Stimulated activated naive CD4-positive, alpha-beta T cell treated with Interleukin-2 at 50 U/mL for 16 hours (primary cell): Measurements from ENCODE around the gene NPC1L1.

Experiments
- DNase-seq: peaks from one replicate; lab custom pipeline; 2025; lab: John Stamatoyannopoulos, UW

NPC1L1 gene, protein sequence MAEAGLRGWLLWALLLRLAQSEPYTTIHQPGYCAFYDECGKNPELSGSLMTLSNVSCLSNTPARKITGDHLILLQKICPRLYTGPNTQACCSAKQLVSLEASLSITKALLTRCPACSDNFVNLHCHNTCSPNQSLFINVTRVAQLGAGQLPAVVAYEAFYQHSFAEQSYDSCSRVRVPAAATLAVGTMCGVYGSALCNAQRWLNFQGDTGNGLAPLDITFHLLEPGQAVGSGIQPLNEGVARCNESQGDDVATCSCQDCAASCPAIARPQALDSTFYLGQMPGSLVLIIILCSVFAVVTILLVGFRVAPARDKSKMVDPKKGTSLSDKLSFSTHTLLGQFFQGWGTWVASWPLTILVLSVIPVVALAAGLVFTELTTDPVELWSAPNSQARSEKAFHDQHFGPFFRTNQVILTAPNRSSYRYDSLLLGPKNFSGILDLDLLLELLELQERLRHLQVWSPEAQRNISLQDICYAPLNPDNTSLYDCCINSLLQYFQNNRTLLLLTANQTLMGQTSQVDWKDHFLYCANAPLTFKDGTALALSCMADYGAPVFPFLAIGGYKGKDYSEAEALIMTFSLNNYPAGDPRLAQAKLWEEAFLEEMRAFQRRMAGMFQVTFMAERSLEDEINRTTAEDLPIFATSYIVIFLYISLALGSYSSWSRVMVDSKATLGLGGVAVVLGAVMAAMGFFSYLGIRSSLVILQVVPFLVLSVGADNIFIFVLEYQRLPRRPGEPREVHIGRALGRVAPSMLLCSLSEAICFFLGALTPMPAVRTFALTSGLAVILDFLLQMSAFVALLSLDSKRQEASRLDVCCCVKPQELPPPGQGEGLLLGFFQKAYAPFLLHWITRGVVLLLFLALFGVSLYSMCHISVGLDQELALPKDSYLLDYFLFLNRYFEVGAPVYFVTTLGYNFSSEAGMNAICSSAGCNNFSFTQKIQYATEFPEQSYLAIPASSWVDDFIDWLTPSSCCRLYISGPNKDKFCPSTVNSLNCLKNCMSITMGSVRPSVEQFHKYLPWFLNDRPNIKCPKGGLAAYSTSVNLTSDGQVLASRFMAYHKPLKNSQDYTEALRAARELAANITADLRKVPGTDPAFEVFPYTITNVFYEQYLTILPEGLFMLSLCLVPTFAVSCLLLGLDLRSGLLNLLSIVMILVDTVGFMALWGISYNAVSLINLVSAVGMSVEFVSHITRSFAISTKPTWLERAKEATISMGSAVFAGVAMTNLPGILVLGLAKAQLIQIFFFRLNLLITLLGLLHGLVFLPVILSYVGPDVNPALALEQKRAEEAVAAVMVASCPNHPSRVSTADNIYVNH (N-terminal part only)

DNA sequence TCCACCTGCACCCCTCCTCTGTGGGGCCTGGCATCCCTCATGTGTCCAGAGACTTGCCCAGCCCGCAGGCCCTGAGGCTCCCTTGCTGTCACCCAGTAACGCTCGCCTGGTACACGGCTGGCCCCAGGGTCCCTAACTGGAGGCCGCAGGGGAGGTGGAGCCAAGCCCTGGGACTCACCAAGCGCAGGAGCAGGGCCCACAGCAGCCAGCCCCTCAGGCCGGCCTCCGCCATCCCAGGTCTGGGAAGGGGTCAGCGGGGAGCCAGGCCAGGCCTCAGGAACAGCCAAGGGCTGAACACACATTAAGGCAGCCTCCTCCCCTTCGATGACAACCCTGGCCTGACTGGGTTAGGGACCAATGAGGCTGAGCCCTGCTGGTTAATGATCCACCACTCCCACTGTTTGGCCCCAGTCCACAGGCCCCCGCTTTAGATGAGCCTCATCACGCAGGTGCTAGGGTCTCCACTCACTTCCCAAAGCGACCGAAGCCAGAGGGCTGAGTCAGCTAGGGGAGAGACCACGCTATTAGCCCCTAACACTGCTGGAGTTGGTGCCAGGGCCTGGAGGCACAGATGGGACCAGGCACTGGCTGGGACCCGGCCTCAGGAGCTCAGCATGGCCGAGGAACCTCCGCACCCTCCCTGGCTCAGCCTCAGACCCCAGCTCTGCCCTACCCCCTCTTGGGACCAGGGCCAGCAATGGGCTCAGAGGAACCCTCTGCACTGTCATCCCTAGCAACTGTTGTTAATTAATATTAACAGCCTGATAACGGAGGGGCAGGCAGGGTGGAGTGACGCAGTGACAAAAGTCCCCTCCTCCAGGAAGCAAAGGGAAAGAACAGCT is at the start of gene NPC1L1:
TSS of gene NPC1L1 (minus strand) at position 303 of the 842 bp plus-strand sequence. CDS start at position 232, 71 bp downstream.
- DNase-seq: no peak

DNA sequence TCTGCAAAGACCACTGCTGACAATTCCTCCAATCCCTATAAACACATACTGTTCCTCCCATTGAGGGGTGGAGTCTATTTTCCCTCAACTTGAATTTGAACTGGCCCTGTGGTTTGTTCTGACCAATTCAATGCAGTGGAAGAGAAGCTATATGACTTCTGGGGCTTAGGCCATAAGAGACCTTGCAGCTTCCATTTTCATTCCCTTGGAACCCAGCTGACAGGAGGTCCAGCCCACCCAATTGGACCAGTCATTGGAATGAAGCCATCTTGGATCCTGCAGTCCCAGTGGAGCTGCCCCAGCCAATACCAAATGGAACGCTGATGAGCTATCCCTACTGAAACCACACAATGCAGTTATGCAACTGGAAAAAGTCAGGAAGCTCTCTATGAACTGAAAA is 49.8 kb upstream of the NPC1L1 start:
- DNase-seq: no peak

DNA sequence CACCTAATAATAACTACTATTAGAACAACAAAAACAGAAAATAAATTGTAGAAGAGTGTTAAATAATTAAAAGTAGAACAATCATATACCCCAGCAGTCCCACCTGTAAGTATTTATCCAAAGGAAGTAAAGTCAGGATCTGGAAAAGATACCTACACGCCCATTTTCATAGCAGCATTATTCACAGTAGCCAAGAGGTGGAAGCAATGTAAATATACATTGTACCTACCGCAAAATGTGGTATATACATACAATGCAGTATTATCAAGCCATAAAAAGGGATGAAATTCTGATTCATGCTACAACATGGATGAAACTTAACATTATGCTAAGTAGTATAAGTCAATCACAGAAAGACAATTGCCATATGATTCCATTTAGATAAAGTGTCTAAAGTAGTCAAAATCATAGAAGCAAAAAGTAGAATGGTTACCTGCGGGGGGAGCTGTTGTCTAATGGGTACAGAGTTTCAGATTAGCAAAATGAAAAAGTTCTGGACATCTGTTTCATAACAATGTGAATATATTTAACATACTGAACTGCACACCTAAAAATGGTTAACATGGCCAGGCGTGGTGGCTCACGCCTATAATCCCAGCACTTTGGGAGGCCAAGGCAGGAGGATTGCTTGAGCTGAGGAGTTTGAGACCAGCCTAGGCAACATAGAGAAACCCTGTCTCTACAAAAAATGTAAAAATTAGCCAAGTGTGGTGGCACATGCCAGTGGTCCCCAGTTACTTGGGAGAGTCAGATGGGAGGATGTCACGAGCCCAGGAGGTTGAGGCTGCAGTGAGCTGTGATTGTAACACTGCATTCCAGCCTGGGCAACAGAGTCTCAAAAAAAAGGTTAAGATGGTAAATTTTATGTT is 46.9 kb upstream of the NPC1L1 start:
- DNase-seq: peak; percentile 39

DNA sequence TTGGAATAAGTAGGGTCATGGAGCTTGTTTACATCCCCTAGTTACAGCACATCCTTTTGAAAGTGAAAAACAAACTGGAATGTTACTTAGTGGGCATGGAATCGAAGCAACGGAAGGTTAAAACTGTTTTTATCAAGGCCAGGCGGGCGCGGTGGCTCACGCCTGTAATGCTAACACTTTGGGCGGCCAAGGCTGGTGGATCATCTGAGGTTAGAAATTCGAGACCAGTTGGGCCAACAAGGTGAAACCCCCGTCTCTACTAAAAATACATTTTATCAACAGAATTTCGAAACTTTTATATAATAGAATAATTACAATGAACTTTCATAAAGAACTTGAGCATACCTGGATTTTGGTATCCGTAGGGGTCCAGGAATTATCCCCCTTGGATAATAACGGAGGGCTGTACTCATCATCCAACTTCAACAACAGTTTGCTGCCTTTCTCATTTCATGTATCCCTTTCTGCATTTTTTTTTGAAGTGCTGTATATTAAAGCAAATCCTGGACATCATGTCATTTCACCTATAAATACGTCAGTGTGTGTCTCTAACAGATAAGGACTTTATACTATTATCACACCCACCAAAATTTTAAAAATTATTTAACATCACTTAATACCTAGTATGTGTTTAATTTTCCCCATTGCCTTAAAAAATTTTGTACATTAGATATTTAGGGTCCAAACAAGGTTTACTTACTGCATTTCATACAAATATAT is 42.2 kb upstream of the NPC1L1 start:
- no peak for DNase-seq

DNA sequence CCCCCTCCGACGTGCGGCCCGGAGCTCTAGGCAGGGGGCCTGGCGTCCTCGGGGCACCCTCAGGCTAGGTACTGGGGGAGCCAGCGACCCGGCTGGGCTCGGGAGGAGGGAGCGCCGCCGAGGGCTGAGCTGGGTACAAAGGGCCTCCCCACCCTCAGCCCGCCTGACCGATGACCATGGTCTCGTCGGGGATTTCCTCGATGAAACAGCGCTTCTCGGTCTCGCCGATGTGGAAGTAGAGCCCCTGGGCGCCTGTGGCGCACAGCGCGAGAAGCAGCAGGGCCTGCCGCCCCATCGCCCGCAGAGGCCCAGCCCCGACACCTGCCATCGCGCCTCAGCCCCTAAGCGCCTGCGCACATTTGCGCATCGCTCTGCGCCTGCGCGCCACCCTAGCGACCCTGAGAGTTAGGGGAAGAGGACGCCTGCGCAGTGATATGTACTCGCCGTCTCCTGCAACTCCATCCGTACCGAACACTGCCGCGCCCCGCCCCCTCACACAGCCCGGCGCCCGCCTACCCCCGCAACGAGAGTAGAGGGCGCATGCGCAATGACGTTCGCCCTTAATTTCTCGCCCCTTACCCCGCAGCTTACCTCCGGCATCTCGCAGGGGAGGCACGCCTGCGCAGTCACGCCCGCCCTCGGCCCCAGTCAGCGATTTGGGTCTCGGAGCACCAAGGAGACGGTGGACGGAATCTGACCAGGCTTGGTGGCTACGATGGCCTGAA is 40.9 kb upstream of the NPC1L1 start, which contains the start of gene TMED4:
TSS of gene TMED4 (minus strand) at position 353 of the 725 bp plus-strand sequence. CDS start at position 328, 25 bp downstream.
- peak; percentile 100 for DNase-seq

DNA sequence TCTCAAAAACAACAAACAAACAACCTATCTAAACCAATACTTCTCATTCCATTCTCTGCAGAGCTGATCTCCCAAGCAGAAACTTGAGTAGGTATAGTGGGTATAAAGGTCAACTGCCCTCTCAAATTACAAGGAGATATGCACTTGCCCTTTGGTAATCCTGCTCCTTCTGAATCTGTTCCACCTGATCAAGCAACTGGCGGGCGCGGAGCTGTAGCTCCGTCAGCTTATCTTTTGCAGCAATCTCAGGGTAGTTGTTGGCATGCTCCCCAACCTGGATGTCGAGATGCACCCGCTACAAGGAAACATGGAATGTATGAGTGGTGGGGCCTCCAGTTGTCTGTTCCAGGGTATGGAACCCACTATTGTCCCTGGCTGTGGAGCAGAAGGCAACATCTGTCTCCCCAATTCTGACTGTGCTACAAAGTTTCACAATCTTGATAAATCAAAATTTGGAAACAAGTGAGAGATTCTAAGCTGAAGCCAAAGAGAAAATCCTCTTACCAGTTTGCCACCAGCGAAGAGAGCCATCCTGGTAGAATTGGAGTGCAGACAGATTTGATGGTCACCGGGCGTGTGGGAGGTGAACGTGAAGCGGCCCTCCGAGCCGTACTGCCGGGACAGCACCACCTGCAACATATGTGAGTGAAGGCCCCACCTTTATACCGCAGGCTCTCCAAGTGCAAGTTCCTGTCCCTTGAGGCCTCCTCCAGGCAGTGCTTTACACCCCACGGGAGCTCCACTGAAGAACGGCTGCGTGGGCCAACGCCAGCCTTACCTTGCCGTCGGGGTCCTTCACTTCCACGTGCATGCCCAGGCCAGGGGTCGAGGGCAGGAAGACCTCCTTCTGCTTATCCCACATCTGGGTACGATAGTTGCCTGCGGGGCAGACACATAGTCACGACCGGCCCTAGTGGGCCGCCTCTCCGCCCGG is 40.1 kb upstream of the NPC1L1 start:
- DNase-seq: peak; percentile 30

DNA sequence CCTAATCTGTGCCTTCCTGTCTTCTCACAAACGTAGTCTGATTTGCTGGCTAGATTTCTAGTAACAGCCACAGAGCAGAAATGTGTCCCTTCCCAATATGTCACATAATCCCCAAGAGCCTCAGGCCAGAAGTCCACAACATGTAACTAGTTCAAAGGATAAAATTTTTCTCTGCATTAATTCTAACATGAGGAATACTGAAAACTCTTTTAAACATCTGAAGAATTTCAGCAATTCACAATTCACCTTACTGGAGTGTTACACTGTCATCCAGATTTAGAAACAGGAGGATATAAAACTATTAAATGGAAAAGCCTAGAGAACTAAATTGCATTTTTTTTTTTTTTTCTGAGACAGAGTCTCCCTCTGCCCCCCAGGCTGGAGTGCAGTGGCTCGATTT is 35.1 kb upstream of the NPC1L1 start:
- DNase-seq: no peak

DNA sequence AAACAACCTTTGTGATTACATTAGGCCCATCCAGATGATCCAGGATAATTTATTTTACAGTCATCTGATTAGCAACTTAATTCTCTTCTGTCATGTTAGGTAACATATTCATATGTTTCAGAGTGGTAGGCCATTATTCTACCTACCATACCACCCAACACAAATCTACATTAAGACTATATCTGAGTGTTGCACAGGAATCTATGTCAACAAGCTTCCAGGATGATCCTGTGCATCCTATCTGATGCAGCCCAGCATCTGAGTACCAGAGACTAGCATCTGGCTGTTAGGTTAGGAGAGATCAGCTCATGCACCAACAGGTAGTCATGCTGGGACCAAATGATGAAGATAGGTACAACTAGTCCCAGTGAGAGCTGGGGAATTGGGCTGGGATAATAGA is 33.9 kb upstream of the NPC1L1 start:
- no peak for DNase-seq

DNA sequence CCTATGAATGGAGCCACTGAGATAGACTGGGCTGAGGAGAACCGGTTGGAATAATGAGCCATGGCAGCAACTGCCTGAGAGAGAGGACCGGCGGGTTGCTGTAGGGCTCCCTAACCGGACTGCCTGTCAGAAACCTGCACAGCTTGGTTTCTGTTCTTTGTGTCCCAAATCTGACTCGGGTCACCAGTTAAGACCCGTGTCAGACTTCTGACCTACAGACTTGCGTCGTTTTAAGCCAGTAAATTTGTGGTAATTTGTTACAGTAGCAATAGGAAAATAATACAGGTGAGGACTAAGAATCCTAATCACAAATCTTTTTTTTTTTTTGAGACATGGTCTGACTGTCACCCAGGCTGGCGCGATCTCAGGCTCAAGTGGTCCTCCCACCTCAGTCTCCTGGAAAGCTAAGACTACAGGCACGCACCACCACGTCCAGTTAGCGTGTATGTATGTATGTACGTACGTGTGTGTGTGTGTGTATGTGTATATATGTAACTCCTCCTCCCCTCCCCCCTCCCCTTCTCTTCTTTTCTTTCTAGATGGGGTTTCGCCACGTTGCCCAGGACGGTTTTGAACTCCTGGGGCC is 33.2 kb upstream of the NPC1L1 start:
- DNase-seq: no peak

DNA sequence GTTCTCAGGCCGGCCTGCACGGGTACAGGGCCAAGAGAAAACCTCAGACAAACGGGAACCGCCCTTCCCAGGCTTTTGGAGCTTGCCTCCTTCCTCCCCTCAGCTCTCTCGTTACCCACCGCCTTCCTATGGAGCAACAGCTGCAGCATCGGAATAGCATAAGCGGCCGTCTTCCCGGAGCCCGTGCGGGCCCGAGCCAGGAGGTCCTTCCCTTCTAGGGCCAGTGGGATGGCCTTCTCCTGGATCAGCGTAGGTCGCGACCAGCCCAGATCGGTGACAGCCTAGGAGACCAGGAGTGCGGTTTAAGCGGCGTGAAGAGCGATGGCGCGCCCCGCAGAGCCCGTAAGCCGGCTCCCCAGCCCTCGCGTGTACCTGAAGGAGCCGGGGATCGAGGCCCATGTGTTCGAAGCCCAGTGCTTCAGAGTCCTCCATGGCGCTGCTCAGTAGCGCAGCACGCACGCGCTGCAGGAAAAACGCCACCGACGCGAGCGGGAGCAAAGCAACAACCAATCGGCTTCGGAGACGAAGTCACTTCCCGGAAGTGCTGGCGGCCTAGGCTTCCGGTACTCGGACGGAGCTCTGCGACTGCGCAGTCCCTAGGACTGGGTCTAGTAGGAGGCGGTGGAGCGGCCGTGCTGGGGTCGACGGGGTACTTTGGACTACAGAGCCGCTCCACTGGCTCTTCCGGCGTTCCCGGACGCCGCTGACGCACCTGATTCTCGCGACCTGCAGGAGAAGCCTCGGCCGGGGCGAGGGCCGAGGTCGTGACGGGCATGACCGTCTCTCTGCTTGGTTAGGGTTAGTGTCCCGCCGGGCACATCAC is 32.5 kb upstream of the NPC1L1 start, which contains the start of gene DDX56:
TSS of gene DDX56 (minus strand) at position 445 of the 823 bp plus-strand sequence. CDS start at position 432, 13 bp downstream.
- peak; percentile 89 for DNase-seq

DNA sequence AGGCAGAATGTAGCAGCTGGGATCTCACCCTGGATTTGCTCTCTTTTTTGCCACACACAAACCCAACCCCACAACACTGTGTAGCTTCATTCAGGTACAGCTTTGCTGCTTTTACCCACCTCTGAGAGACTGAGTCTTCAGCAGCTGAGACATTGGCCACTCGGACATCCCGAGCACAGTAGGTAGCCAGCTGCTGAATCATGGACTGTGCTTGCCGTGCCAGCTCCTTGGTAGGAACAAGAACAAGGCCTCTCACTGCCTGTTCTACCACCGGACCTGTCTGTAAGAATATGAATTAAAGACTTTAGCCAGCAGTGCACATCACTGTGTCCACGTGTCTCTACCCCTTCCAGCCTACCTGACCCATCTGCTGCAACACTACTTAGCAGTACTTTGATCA is 31.6 kb upstream of the NPC1L1 start:
- no peak for DNase-seq

DNA sequence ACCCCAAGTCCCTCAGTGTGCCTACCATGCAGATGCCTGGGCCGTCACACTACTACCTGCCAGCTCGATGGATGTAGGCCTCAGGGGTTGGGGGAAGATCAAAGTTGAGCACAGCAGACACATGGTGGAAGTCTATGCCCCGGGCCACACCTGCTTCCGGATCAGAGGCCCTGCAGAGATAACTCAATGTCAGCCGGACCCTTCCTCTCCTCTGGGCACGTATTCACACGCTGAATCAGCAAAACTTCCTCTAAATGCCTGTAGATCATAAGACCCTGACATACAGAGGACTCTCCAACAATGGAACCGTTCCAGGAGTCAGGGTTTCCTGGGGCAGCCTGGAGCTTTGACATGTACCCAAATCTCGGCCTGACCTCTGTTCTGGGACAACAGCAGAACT is 28.8 kb upstream of the NPC1L1 start:
- DNase-seq: no peak

DNA sequence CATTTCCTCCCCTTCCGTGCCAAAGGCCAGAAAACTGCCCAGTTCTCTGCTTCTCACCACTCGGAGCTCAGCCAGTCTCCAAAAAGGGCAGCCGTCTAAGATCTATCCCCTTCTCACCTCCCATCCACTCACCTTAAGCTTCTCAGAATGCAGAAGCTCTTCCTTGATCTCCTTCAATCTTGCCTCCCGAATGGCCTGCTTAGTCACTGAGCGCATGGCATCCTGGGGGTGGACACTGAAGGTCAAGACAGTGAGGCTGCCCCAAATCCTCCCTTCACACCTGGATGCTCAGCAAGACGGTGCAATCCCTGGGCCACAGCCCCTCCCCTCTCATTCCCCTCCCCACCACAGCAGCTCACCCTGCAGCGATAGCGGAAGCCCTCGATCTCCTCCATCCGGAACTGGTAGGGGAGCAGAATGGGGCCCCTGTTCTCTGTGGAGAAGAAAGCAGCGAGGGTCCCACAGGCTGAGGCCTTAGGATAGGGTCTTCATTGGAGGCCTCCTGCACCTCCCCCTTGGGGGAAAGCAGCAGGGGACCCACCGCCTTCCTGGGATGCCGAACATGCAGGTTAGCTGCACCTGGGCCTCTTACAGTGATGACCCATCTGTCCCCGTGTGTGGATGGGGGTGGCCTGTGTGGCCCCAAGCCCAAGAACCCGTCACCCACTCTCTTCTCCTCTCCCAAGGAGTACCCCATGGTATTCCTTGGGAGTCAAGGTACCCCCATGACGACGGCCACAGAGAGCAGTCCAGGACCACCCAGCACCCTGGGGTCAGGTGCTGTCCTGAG is 27.8 kb upstream of the NPC1L1 start:
- DNase-seq: no peak

DNA sequence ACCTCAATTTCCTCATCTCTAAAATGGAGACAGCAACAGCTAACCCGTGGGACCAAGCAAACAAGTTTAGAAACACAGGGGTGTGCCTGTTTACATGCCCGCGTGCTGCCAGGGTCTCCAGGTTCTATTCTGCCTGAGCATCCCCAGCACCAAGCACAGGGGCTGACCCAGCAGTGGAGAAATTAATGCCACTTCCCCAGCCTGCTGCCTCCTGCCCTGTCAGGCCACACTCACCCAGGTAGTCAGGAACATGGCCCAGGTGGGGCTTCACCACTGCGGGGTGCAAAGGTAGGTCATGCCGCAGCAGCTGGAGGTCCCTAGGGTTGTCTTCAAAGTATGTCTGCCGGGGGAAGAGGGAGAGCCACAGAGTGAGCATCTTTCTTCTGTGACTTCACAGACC is 26.8 kb upstream of the NPC1L1 start:
- DNase-seq: no peak

DNA sequence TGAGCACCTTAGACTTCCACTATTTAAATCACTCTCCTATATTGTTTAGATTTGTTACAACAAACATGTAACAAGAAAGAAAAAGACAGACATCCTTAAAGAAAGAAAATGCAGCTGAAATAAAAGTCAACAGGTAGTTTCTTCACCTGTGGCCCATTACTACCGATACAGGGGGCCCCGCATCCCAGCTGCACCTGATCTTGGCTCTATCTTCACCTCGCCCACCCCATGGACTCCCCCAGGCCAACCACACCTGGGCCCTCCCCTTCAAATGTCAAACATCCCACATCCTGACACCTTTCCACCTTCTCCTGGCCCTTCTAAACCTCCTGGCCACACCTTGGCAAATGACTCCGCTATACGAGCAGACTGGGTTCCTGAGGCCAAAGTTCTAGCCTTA is 25.6 kb upstream of the NPC1L1 start:
- no peak for DNase-seq
